Panc1 (cell line): ENCODE data around the gene ALDOA. TPM values are rescaled to one million over a fixed set of nuclear protein-coding genes. Genes with fewer than 3 reads are reported as not detected.

Experiments used
- ATAC-seq: fragments of 200-7000 bp; cut with Tn5 transposase; 2 replicates; pipeline ENCODE4 v1.9.1; 2020; ENCODE audit warnings: mild to moderate bottlenecking, moderate library complexity
- BruUV-seq: library from RNA; stranded (reverse); fragments of 400-500 nt; replicated peaks from 2 replicates; lab custom pipeline; 2021; lab: Mats Ljungman, UMichigan
- CTCF ChIA-PET: fragments of 300-600 bp; sonication (Branson Sonifier 250); formaldehyde crosslinking; loops from one replicate; lab custom pipeline; 2022; ENCODE audit warnings: antibody characterized with exemption; lab: Charles Lee
- POLR2A ChIA-PET: fragments of 300-600 bp; sonication (Branson Sonifier 250); formaldehyde crosslinking; loops from one replicate; lab custom pipeline; 2022; ENCODE audit warnings: antibody characterized with exemption; lab: Charles Lee
- DNase-seq: peaks from one replicate; pipeline ENCODE4 v3.0.0-alpha.2; 2010; ENCODE audit warnings: low read depth, low spot score
- H3K27ac ChIP-seq: 2 replicates; pipeline ENCODE4 v1.5.1; 2011; ENCODE audit warnings: mild to moderate bottlenecking, low read length, inconsistent platforms
- H3K27me3 ChIP-seq: fragments of 200-500 bp; sonication (Bioruptor generic); 2 replicates; pipeline ENCODE4 v1.6.0; 2014; ENCODE audit warnings: low read length, inconsistent platforms; ENCODE audit not compliant: control insufficient read depth, insufficient read depth
- H3K36me3 ChIP-seq: fragments of 200-500 bp; sonication (Bioruptor generic); 2 replicates; pipeline ENCODE4 v1.5.1; 2014; ENCODE audit warnings: inconsistent platforms, mild to moderate bottlenecking, low read length, moderate library complexity; ENCODE audit not compliant: control insufficient read depth, insufficient read depth
- H3K4me1 ChIP-seq: 2 replicates; pipeline ENCODE4 v1.5.1; 2011; ENCODE audit warnings: inconsistent platforms, mild to moderate bottlenecking, low read length, moderate library complexity; ENCODE audit not compliant: control insufficient read depth, insufficient read depth
- H3K4me3 ChIP-seq, 2 experiments: 2 replicates each; pipeline ENCODE4 v1.5.1; 2011 to 2012; ENCODE audit warnings: low read depth in 2 of 2, low read length in 2 of 2, mild to moderate bottlenecking in 2 of 2, inconsistent platforms in 1 of 2, moderate library complexity in 1 of 2
- H3K9me3 ChIP-seq: fragments of 200-500 bp; sonication (Bioruptor generic); 2 replicates; pipeline ENCODE4 v1.5.1; 2014; ENCODE audit warnings: low read depth, mild to moderate bottlenecking, inconsistent platforms, low read length, moderate library complexity; ENCODE audit not compliant: control insufficient read depth, insufficient read depth
- CTCF ChIP-seq: fragments of 450-650 bp; IDR thresholded peaks from 2 replicates; pipeline ENCODE4 v1.5.1; 2017; ENCODE audit warnings: mild to moderate bottlenecking
- POLR2AphosphoS5 ChIP-seq: IDR thresholded peaks from 2 replicates; pipeline ENCODE4 v1.6.1; 2012; ENCODE audit warnings: mild to moderate bottlenecking, low read depth, low read length, moderate library complexity
- REST ChIP-seq, 2 experiments: IDR thresholded peaks; 2 replicates each; pipeline ENCODE4 v1.6.1; 2011 to 2012; ENCODE audit warnings: low read depth in 2 of 2, control low read depth in 1 of 2, low read length in 1 of 2, mild to moderate bottlenecking in 1 of 2, moderate library complexity in 1 of 2; ENCODE audit not compliant: insufficient read depth in 1 of 2
- SIN3A ChIP-seq: IDR thresholded peaks from 2 replicates; pipeline ENCODE4 v1.6.1; 2012; ENCODE audit warnings: low read depth, mild to moderate bottlenecking, low read length, moderate library complexity, borderline replicate concordance; ENCODE audit not compliant: insufficient read depth
- TCF7L2 ChIP-seq: IDR thresholded peaks from 2 replicates; pipeline ENCODE4 v1.6.1; 2011; ENCODE audit warnings: mild to moderate bottlenecking, low read depth, low read length, inconsistent platforms
- in situ Hi-C: cut with HindIII; loops from 2 replicates; pipeline ENCODE4 v1.10.0; 2016; ENCODE audit warnings: low sequenced_read_pairs, low pct_unique_long_range_greater_than_20kb
- intact Hi-C: fragments of 100-400 bp; cut with micrococcal nuclease; formaldehyde crosslinking; loops from one replicate; pipeline ENCODE4 v1.10.0; 2022; ENCODE audit not compliant: unreplicated experiment
- total RNA-seq: library from RNA; stranded (reverse); gene quantifications from one replicate; pipeline ENCODE4 v1.2.1, GENCODE V29; 2021; ENCODE audit not compliant: unreplicated experiment

ALDOA gene
- total RNA-seq, 1 experiment from 2014 or later = 2,516 TPM

DNA sequence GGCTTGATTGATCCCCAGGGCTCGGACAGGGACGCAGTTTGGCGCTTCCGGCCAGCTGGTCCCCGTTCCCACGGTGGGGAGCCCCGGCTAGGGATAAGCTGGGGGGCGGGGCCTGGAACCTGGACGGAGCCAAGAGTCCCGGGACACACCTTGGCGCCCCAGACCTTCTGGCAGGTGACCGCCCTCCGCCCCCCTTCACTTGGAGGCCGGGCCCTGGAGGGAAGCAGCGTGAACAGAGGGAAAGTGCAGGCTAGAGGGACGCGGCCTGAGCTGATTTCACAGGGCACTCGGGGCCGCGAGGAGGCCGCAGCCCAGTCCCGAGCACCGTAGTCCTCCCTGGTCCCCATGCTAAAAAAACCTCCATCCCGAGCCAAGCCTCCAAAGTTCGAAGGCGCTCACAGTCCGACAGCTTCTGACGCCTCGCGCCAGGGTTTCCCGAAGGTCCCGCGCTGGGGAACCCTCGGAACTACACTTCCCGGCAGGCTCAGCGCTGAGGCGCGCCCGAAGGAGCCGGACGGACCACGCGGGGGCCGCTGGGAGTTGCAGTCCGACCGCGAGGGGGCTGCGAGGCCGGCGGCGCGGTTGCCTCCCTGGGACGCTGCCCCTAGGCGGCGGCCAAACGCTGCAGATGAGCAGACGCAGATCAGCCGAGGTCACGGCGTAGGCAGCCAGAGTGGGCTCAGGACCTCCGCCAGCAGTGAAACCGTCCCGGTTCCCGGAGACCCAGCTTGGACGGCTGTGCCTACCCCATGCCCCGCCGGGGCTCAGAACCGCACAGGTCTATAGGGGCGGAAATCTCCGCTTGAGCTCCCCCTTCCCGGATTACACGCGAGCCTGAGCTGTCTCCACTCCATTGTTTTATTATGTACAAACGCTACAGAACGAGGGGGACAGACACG lies 26.2 kb downstream of the ALDOA start, which contains the start of gene TBX6:
TSS of gene TBX6 (minus strand) at position 451 of the 899 bp plus-strand sequence. CDS start 731 bp downstream, outside the sequence.
- peaks cover 4% of the 10 kb centered on the region; the same call in 1 of the 2 replicates for H3K9me3 ChIP-seq
- in situ Hi-C loops (no loop called here), intact Hi-C loops (no loop called here)
- peaks cover 23% of the 10 kb centered on the region for H3K4me1 ChIP-seq
- BruUV-seq = no TSS peak
- peak within 1 kb of the TSS; percentile 48 to 74 for H3K4me3 ChIP-seq
- no peaks in the 10 kb centered on the region for H3K36me3 ChIP-seq
- DNase-seq (no peak), ATAC-seq (peak; percentile 95)
- ChIA-PET POLR2A (interaction anchor here (0.6 kb wide), 1 partner anchor 33 kb away, joined by 3 read pairs; no protein-coding TSS in a partner anchor), CTCF (interaction anchor here (0.6 to 2.3 kb wide), 16 partner anchors 13 to 323 kb away, joined by 3 to 11 read pairs (median 4); partner anchors contain the start of gene CORO1A)
- H3K27me3 ChIP-seq = no peaks in the 10 kb centered on the region
- TF ChIP-seq CTCF (peak; percentile 86), SIN3A (no peak), POLR2AphosphoS5 (no peak), TCF7L2 (no peak)
- H3K27ac ChIP-seq = peak within 1 kb of the TSS; percentile 69

GRCh38 chr16:30092373-30093010 lies 26.9 kb downstream of the ALDOA start:
- in situ Hi-C loops = no loop called here
- Histone ChIP-seq H3K4me1 (peaks cover 23% of the 10 kb centered on the region), H3K36me3 (no peaks in the 10 kb centered on the region), H3K4me3 (peak overlapping the region; percentile 48 to 74), H3K27ac (peak overlapping the region; percentile 69), H3K27me3 (no peaks in the 10 kb centered on the region), H3K9me3 (peaks cover 11% of the 10 kb centered on the region; the same call in 1 of the 2 replicates)
- TF ChIP-seq POLR2AphosphoS5 (no peak), SIN3A (no peak), CTCF (peak; percentile 91), REST (IDR thresholded peaks at IDR 0.05; ENCODE audit: insufficient read depth in 1 of 2, low read depth in 2 of 2, low read length in 1 of 2) (no peak), TCF7L2 (peak; percentile 23; the same call in 1 of the 2 replicates)
- ATAC-seq (peak; percentile 64), DNase-seq (no peak)
- POLR2A ChIA-PET = no interaction called here
- BruUV-seq = no TSS peak
- CTCF ChIA-PET = interaction anchor here (0.6 to 2.3 kb wide), 12 partner anchors 13 to 317 kb away, joined by 3 to 11 read pairs (median 4); partner anchors contain the start of gene CORO1A
- intact Hi-C loops = no loop called here
